Neural cell (in vitro differentiated cells): ENCODE data around the gene ERICH2. TPM values are rescaled to one million over a fixed set of nuclear protein-coding genes. Genes with fewer than 3 reads are reported as not detected.

Experiments used
- H2AFZ ChIP-seq: fragments of 200-600, 300-800 bp; sonication (generic), shearing (Covaris generic); 2 replicates; pipeline ENCODE4 v1.6.0; 2014; ENCODE audit warnings: low read depth, mild to moderate bottlenecking, antibody characterized with exemption, low read length, moderate library complexity
- H3F3A ChIP-seq: fragments of 200-600 bp; shearing (Covaris generic); 2 replicates; pipeline ENCODE4 v1.6.1; 2016; ENCODE audit warnings: mild to moderate bottlenecking, moderate library complexity, mixed read lengths, antibody characterized with exemption, low read length; ENCODE audit not compliant: insufficient read depth, poor library complexity, severe bottlenecking
- H3K27ac ChIP-seq: fragments of 200-600, 300-800 bp; sonication (generic), shearing (Covaris generic); 2 replicates; pipeline ENCODE4 v1.5.1; 2014; ENCODE audit warnings: mild to moderate bottlenecking, low read length, moderate library complexity
- H3K27me3 ChIP-seq: fragments of 300-800, 200-600 bp; sonication (generic), shearing (Covaris generic); 2 replicates; pipeline ENCODE4 v1.6.0; 2014; ENCODE audit warnings: mild to moderate bottlenecking, low read depth, low read length, moderate library complexity; ENCODE audit not compliant: insufficient read depth
- H3K36me3 ChIP-seq: fragments of 300-800, 200-600 bp; sonication (generic), shearing (Covaris generic); 2 replicates; pipeline ENCODE4 v1.5.1; 2014; ENCODE audit warnings: mild to moderate bottlenecking, antibody characterized with exemption, low read length, moderate library complexity; ENCODE audit not compliant: insufficient read depth
- H3K4me2 ChIP-seq: fragments of 300-800, 200-600 bp; sonication (generic), shearing (Covaris generic); 2 replicates; pipeline ENCODE4 v1.6.0; 2014; ENCODE audit warnings: mild to moderate bottlenecking, low read length
- H3K4me3 ChIP-seq: fragments of 300-800, 200-600 bp; sonication (generic), shearing (Covaris generic); 2 replicates; pipeline ENCODE4 v1.5.1; 2014; ENCODE audit warnings: mild to moderate bottlenecking, low read length, moderate library complexity
- H3K79me2 ChIP-seq: fragments of 200-600 bp; shearing (Covaris generic); replicated peaks from 2 replicates; pipeline ENCODE4 v1.6.0; 2014; ENCODE audit warnings: mild to moderate bottlenecking, low read length, moderate library complexity; ENCODE audit not compliant: insufficient read depth
- H3K9ac ChIP-seq: fragments of 300-800, 200-600 bp; sonication (generic), shearing (Covaris generic); 2 replicates; pipeline ENCODE4 v1.6.1; 2016; ENCODE audit warnings: mild to moderate bottlenecking, low read length, mixed read lengths
- H3K9me2 ChIP-seq: fragments of 200-600 bp; shearing (Covaris generic); 2 replicates; pipeline ENCODE4 v1.6.1; 2016; ENCODE audit warnings: mild to moderate bottlenecking, low read length, mixed read lengths; ENCODE audit not compliant: insufficient read depth
- H3K9me3 ChIP-seq: fragments of 200-600, 300-800 bp; sonication (generic), shearing (Covaris generic); 2 replicates; pipeline ENCODE4 v1.6.1; 2016; ENCODE audit warnings: mild to moderate bottlenecking, mixed run types, low read length, moderate library complexity, mixed read lengths
- H4K20me1 ChIP-seq: fragments of 200-600 bp; shearing (Covaris generic); 2 replicates; pipeline ENCODE4 v1.6.1; 2016; ENCODE audit warnings: mild to moderate bottlenecking, mixed run types; ENCODE audit not compliant: insufficient read depth
- CTCF ChIP-seq: fragments of 450-650 bp; IDR thresholded peaks from 2 replicates; pipeline ENCODE4 v1.5.1; 2014; ENCODE audit warnings: antibody characterized with exemption, mild to moderate bottlenecking, moderate library complexity; ENCODE audit not compliant: poor library complexity, severe bottlenecking
- EP300 ChIP-seq: fragments of 450-650 bp; conservative IDR thresholded peaks from 2 replicates; pipeline ENCODE4 v1.6.1; 2014; ENCODE audit warnings: antibody characterized with exemption, mild to moderate bottlenecking, moderate library complexity; ENCODE audit not compliant: poor library complexity, severe bottlenecking
- EZH2 ChIP-seq: fragments of 200-600, 300-800 bp; shearing (Covaris generic), sonication (generic); IDR thresholded peaks from 2 replicates; pipeline ENCODE4 v1.6.1; 2014; ENCODE audit warnings: antibody characterized with exemption, low read length, borderline replicate concordance, mild to moderate bottlenecking; ENCODE audit not compliant: insufficient read depth, poor library complexity, severe bottlenecking
- MXI1 ChIP-seq: fragments of 450-650 bp; conservative IDR thresholded peaks from 2 replicates; pipeline ENCODE4 v1.6.1; 2014; ENCODE audit warnings: antibody characterized with exemption, mild to moderate bottlenecking; ENCODE audit not compliant: poor library complexity, severe bottlenecking
- POLR2AphosphoS5 ChIP-seq: IDR thresholded peaks from 2 replicates; pipeline ENCODE4 v1.6.1; 2012
- RAD21 ChIP-seq: fragments of 450-650 bp; conservative IDR thresholded peaks from 2 replicates; pipeline ENCODE4 v1.6.1; 2014; ENCODE audit warnings: antibody characterized with exemption, mild to moderate bottlenecking, moderate library complexity
- REST ChIP-seq: IDR thresholded peaks from 2 replicates; pipeline ENCODE4 v1.6.1; 2012; ENCODE audit warnings: borderline replicate concordance
- SMC3 ChIP-seq: fragments of 450-650 bp; conservative IDR thresholded peaks from 2 replicates; pipeline ENCODE4 v1.6.1; 2014; ENCODE audit warnings: antibody characterized with exemption, mild to moderate bottlenecking, moderate library complexity; ENCODE audit not compliant: poor library complexity
- TAF1 ChIP-seq: IDR thresholded peaks from 2 replicates; pipeline ENCODE4 v1.6.1; 2012; ENCODE audit warnings: low read depth
- polyA plus RNA-seq: library from polyadenylated mRNA; depleted of rRNA; stranded (reverse); fragments of >200 nt; gene quantifications from 2 replicates; pipeline ENCODE4 v1.2.3, GENCODE V29; 2014

Gene ERICH2
- polyA plus RNA-seq, 1 donor from 2014 or later = 1.3 TPM

GRCh38 chr2:170820757-170821530 is 50.8 kb downstream of the ERICH2 start:
- Histone ChIP-seq H4K20me1 (no peaks in the 10 kb centered on the region), H3K36me3 (no peaks in the 10 kb centered on the region), H3K9me2 (no peaks in the 10 kb centered on the region), H2AFZ (no peak overlapping the region), H3K4me2 (no peak overlapping the region), H3K27ac (no peak overlapping the region), H3K9me3 (no peaks in the 10 kb centered on the region), H3K9ac (peak overlapping the region; percentile 77), H3K79me2 (no peaks in the 10 kb centered on the region), H3K27me3 (peaks cover 88% of the 10 kb centered on the region), H3K4me3 (peak overlapping the region; percentile 80), H3F3A (no peaks in the 10 kb centered on the region)
- peak; percentile 41 for TF ChIP-seq EP300
- no peak for TF ChIP-seq POLR2AphosphoS5
- TF ChIP-seq MXI1 = peak; percentile 10
- no peak for TF ChIP-seq CTCF
- no peak for TF ChIP-seq RAD21
- no peak for TF ChIP-seq TAF1
- no peak for TF ChIP-seq REST
- no peak for TF ChIP-seq EZH2

- Histone ChIP-seq H3K27ac (no peak overlapping the region), H3K27me3 (peaks cover 80% of the 10 kb centered on the region), H3K9me3 (no peaks in the 10 kb centered on the region), H3K4me3 (peak overlapping the region; percentile 80), H3K4me2 (no peak overlapping the region), H3K9me2 (no peaks in the 10 kb centered on the region), H4K20me1 (no peaks in the 10 kb centered on the region), H2AFZ (no peak overlapping the region), H3K9ac (peak overlapping the region; percentile 54), H3F3A (no peaks in the 10 kb centered on the region), H3K79me2 (no peaks in the 10 kb centered on the region), H3K36me3 (no peaks in the 10 kb centered on the region)
- no peak for TF ChIP-seq CTCF
- TF ChIP-seq MXI1 = no peak
- no peak for TF ChIP-seq SMC3
- TF ChIP-seq TAF1 = no peak
- no peak for TF ChIP-seq REST
- no peak for TF ChIP-seq POLR2AphosphoS5
- TF ChIP-seq EP300 = no peak
- no peak for TF ChIP-seq RAD21
- TF ChIP-seq EZH2 = no peak
These were observed 51.5 kb downstream of the ERICH2 start for GRCh38 chr2:170821531-170822289.
